NCI-H146 treated with DMSO at 0.1 percent for 48 hours (cell line): ENCODE results near the gene TK2.

Experiments
- DNase-seq: peaks from one replicate; lab custom pipeline; 2025; ENCODE audit not compliant: unreplicated experiment; lab: John Stamatoyannopoulos, UW

TK2 gene

GRCh38 chr16:66485376-66485775 lies 64.5 kb downstream of the TK2 start:
- no peak for DNase-seq

- DNase-seq = no peak
These were observed 65.3 kb downstream of the TK2 start for GRCh38 chr16:66484453-66485213.

- peak; percentile 32 for DNase-seq
These were observed 66.1 kb downstream of the TK2 start for GRCh38 chr16:66483689-66484452.

- DNase-seq = no peak
These were observed 68.0 kb downstream of the TK2 start for GRCh38 chr16:66481943-66482390.

GRCh38 chr16:66481081-66481942 lies 68.6 kb downstream of the TK2 start:
- DNase-seq = no peak

- DNase-seq = no peak
These were observed 69.4 kb downstream of the TK2 start for GRCh38 chr16:66480265-66481080.

- DNase-seq = no peak
These were observed 70.2 kb downstream of the TK2 start for GRCh38 chr16:66479661-66480264.

GRCh38 chr16:66478733-66479511 lies 71.0 kb downstream of the TK2 start:
- peak; percentile 54 for DNase-seq

GRCh38 chr16:66477028-66477515 lies 72.8 kb downstream of the TK2 start:
- no peak for DNase-seq

GRCh38 chr16:66476328-66477027 lies 73.4 kb downstream of the TK2 start:
- no peak for DNase-seq

- no peak for DNase-seq
These were observed 74.7 kb downstream of the TK2 start for GRCh38 chr16:66475232-66475631.

- DNase-seq = peak; percentile 57
These were observed 75.1 kb downstream of the TK2 start for GRCh38 chr16:66474750-66475199.

- DNase-seq = peak; percentile 80
These were observed 76.0 kb downstream of the TK2 start for GRCh38 chr16:66473654-66474519.

GRCh38 chr16:66473051-66473571 lies 76.8 kb downstream of the TK2 start:
- no peak for DNase-seq

GRCh38 chr16:66471716-66472393 lies 78.1 kb downstream of the TK2 start:
- DNase-seq = no peak

- no peak for DNase-seq
These were observed 78.7 kb downstream of the TK2 start for GRCh38 chr16:66471264-66471663.

GRCh38 chr16:66470556-66470955 lies 79.4 kb downstream of the TK2 start:
- no peak for DNase-seq
